Measurements from ENCODE around the gene TRPC1.
"Not testable (repeated sequence)": the region's sequence is repeated elsewhere in the genome, so short reads cannot be mapped to it uniquely, and the experiment has no call there.

Gene TRPC1

DNA sequence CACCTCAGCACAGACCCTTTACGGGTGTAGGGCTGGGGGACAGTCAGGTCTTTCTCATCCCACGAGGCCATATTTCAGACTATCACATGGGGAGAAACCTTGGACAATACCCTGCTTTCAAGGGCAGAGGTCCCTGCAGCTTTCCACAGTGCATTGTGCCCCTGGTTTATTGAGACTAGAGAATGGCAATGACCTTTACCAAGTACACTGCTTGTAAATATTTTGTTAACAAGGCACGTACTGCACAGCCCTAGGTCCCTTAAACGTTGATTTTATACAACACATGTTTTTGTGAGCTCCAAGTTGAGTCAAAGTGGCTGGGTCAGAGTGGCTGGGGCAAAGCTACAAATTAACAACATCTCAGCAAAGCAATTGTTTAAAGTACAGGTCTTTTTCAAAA, 28.8 kb downstream of the TRPC1 start:
- H3K4me3 ChIP-seq (ENCODE audit: insufficient read depth, low read length, poor library complexity, severe bottlenecking); H3K4me2 ChIP-seq (ENCODE audit: low read depth, low read length, poor library complexity, severe bottlenecking); H3K9me3 ChIP-seq (ENCODE audit: insufficient read depth, low read length); H2AFZ ChIP-seq (ENCODE audit: low read depth, low read length, severe bottlenecking); H3K79me2 ChIP-seq (ENCODE audit: insufficient read depth, low read length); H3K27ac ChIP-seq (ENCODE audit: low read depth, low read length); H3K27me3 ChIP-seq (ENCODE audit: low read length); H3K9me2 ChIP-seq (replicated peaks; ENCODE audit: insufficient read depth, low read length); H3F3A ChIP-seq (ENCODE audit: insufficient read depth); H3K9ac ChIP-seq (ENCODE audit: low read length); H4K20me1 ChIP-seq (ENCODE audit: low read depth, low read length); H3K36me3 ChIP-seq (ENCODE audit: low read length): not testable (repeated sequence)

DNA sequence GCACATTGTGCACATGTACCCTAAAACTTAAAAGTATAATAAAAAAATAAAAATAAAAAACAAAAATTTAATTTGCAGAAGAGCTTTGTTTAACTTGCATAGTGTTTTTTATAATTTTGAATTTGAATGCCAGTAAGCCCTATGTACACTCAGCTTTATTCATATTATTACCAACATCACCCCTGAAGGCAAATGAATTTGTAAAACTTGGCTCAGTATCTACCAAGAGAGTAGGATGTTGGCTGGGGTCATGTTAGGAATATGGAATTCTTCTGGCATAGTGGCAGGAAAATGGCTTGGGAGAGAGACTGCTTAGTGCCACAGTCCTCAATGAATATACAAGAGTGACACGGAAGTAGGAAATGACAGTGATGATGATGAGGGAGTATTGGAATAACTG, 30.7 kb downstream of the TRPC1 start:
- Histone ChIP-seq H3K9me3 (ENCODE audit: insufficient read depth, low read length) (no peaks in the 10 kb centered on the region), H3K9ac (ENCODE audit: low read length) (no peak overlapping the region), H3K36me3 (ENCODE audit: low read length) (no peaks in the 10 kb centered on the region), H2AFZ (ENCODE audit: low read depth, low read length, severe bottlenecking) (no peak overlapping the region), H4K20me1 (ENCODE audit: low read depth, low read length) (no peaks in the 10 kb centered on the region), H3K27ac (ENCODE audit: low read depth, low read length) (no peak overlapping the region), H3K4me3 (ENCODE audit: insufficient read depth, low read length, poor library complexity, severe bottlenecking) (no peak overlapping the region), H3F3A (ENCODE audit: insufficient read depth) (no peaks in the 10 kb centered on the region), H3K27me3 (ENCODE audit: low read length) (no peaks in the 10 kb centered on the region), H3K79me2 (ENCODE audit: insufficient read depth, low read length) (no peaks in the 10 kb centered on the region), H3K4me2 (ENCODE audit: low read depth, low read length, poor library complexity, severe bottlenecking) (no peak overlapping the region), H3K9me2 (replicated peaks; ENCODE audit: insufficient read depth, low read length) (no peaks in the 10 kb centered on the region)
- TF ChIP-seq, protein P1, sequence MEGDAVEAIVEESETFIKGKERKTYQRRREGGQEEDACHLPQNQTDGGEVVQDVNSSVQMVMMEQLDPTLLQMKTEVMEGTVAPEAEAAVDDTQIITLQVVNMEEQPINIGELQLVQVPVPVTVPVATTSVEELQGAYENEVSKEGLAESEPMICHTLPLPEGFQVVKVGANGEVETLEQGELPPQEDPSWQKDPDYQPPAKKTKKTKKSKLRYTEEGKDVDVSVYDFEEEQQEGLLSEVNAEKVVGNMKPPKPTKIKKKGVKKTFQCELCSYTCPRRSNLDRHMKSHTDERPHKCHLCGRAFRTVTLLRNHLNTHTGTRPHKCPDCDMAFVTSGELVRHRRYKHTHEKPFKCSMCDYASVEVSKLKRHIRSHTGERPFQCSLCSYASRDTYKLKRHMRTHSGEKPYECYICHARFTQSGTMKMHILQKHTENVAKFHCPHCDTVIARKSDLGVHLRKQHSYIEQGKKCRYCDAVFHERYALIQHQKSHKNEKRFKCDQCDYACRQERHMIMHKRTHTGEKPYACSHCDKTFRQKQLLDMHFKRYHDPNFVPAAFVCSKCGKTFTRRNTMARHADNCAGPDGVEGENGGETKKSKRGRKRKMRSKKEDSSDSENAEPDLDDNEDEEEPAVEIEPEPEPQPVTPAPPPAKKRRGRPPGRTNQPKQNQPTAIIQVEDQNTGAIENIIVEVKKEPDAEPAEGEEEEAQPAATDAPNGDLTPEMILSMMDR (IDR thresholded peaks at IDR 0.05; ENCODE audit: insufficient read depth, low read length, poor library complexity, severe bottlenecking), result no peak
- no peak for TF ChIP-seq EZH2phosphoT487 (conservative IDR thresholded peaks at IDR 0.05; ENCODE audit: low read length)

DNA sequence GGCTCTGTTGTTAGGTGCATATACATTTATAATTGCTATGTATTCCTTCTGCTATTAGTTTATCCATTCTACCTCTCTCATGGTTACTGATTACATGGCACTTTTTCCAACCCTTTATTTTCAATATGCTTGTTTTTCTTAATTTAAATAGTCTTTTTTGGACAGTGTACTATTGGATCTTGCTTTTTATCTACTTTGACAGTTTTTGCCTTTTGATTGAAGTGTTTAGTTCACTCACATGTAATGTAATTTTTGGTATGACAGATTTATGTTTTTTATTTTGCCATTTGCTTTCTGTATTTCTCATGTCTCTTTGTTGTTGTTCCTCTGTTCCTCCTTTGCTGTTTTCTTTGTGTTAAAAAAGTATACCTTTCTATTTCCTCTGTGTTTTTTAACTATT, 44.5 kb downstream of the TRPC1 start:
- H3K9me2 ChIP-seq (replicated peaks; ENCODE audit: insufficient read depth, low read length), result no peaks in the 10 kb centered on the region
- no peaks in the 10 kb centered on the region for H3F3A ChIP-seq (ENCODE audit: insufficient read depth)
- H3K27ac ChIP-seq (ENCODE audit: low read depth, low read length), result no peak overlapping the region
- H3K4me2 ChIP-seq (ENCODE audit: low read depth, low read length, poor library complexity, severe bottlenecking), result no peak overlapping the region
- no peaks in the 10 kb centered on the region for H3K79me2 ChIP-seq (ENCODE audit: insufficient read depth, low read length)
- no peak overlapping the region for H2AFZ ChIP-seq (ENCODE audit: low read depth, low read length, severe bottlenecking)
- no peak overlapping the region for H3K9ac ChIP-seq (ENCODE audit: low read length)
- no peaks in the 10 kb centered on the region for H3K27me3 ChIP-seq (ENCODE audit: low read length)
- no peak overlapping the region for H3K4me3 ChIP-seq (ENCODE audit: insufficient read depth, low read length, poor library complexity, severe bottlenecking)
- H4K20me1 ChIP-seq (ENCODE audit: low read depth, low read length), result no peaks in the 10 kb centered on the region
- no peaks in the 10 kb centered on the region for H3K9me3 ChIP-seq (ENCODE audit: insufficient read depth, low read length)
- no peaks in the 10 kb centered on the region for H3K36me3 ChIP-seq (ENCODE audit: low read length)
- TF ChIP-seq EZH2phosphoT487 (conservative IDR thresholded peaks at IDR 0.05; ENCODE audit: low read length), result no peak
- TF ChIP-seq, protein P1 (IDR thresholded peaks at IDR 0.05; ENCODE audit: insufficient read depth, low read length, poor library complexity, severe bottlenecking), result no peak

DNA sequence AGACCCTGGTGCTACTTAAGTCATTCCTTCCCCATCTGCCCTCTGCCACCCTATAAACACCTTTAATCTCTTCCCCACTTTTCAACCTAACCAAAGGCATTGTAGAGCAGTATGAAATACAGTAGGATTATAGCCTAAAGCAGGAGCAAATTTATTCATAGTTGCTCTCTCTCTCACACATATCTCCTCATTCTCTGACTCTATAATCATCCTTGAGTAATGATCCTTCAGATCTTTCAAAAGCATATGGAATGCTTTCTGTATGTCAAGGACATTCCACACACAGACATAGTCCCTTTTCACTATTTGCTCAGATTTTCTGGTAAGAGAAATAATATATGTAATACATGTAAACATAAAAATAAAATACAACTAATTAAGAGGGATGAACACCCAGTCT, 54.1 kb downstream of the TRPC1 start:
- no peaks in the 10 kb centered on the region for H3K79me2 ChIP-seq (ENCODE audit: insufficient read depth, low read length)
- no peak for TF ChIP-seq EZH2phosphoT487 (conservative IDR thresholded peaks at IDR 0.05; ENCODE audit: low read length)
- H3K4me3 ChIP-seq (ENCODE audit: insufficient read depth, low read length, poor library complexity, severe bottlenecking), result no peak overlapping the region
- no peak overlapping the region for H3K4me2 ChIP-seq (ENCODE audit: low read depth, low read length, poor library complexity, severe bottlenecking)
- no peaks in the 10 kb centered on the region for H3K9me2 ChIP-seq (replicated peaks; ENCODE audit: insufficient read depth, low read length)
- no peaks in the 10 kb centered on the region for H3F3A ChIP-seq (ENCODE audit: insufficient read depth)
- H3K9me3 ChIP-seq (ENCODE audit: insufficient read depth, low read length), result no peaks in the 10 kb centered on the region
- no peaks in the 10 kb centered on the region for H3K27me3 ChIP-seq (ENCODE audit: low read length)
- H4K20me1 ChIP-seq (ENCODE audit: low read depth, low read length), result no peaks in the 10 kb centered on the region
- no peak overlapping the region for H3K27ac ChIP-seq (ENCODE audit: low read depth, low read length)
- no peak overlapping the region for H3K9ac ChIP-seq (ENCODE audit: low read length)
- H2AFZ ChIP-seq (ENCODE audit: low read depth, low read length, severe bottlenecking), result no peak overlapping the region
- H3K36me3 ChIP-seq (ENCODE audit: low read length), result no peaks in the 10 kb centered on the region
